Measurements from ENCODE around the gene KCNC4.

The KCNC4 gene

GRCh38 chr1:110208916-110209645 is 1.0 kb upstream of the KCNC4 start:
- Histone ChIP-seq H3K27me3 (ENCODE audit: insufficient read depth, low read depth, severe bottlenecking) (no peaks in the 10 kb centered on the region), H3K4me3 (ENCODE audit: low read depth, low read length) (peak overlapping the region; percentile 76), H3K36me3 (no peaks in the 10 kb centered on the region), H3K27ac (no peak overlapping the region), H3K9me3 (ENCODE audit: severe bottlenecking) (no peaks in the 10 kb centered on the region)
- DNase-seq = no peak
- no peak for TF ChIP-seq CTCF (IDR thresholded peaks at IDR 0.05; ENCODE audit: low read depth, low read length)

GRCh38 chr1:110210604-110211495 is 736 bp downstream of the KCNC4 start:
- Histone ChIP-seq H3K36me3 (peaks cover 5% of the 10 kb centered on the region), H3K27me3 (ENCODE audit: insufficient read depth, low read depth, severe bottlenecking) (no peaks in the 10 kb centered on the region), H3K9me3 (ENCODE audit: severe bottlenecking) (no peaks in the 10 kb centered on the region), H3K4me3 (ENCODE audit: low read depth, low read length) (peak overlapping the region; percentile 76), H3K27ac (peak overlapping the region; percentile 75)
- TF ChIP-seq CTCF (IDR thresholded peaks at IDR 0.05; ENCODE audit: low read depth, low read length) = no peak
- DNase-seq = peak; percentile 62

- no peak overlapping the region for H3K27ac ChIP-seq
- no peak for TF ChIP-seq CTCF (IDR thresholded peaks at IDR 0.05; ENCODE audit: low read depth, low read length)
- no peaks in the 10 kb centered on the region for H3K9me3 ChIP-seq (ENCODE audit: severe bottlenecking)
- peaks cover 9% of the 10 kb centered on the region for H3K36me3 ChIP-seq
- no peak for DNase-seq
- peak overlapping the region; percentile 76 for H3K4me3 ChIP-seq (ENCODE audit: low read depth, low read length)
- no peaks in the 10 kb centered on the region for H3K27me3 ChIP-seq (ENCODE audit: insufficient read depth, low read depth, severe bottlenecking)
Observed at GRCh38 chr1:110211496-110212168, 1.5 kb downstream of the KCNC4 start.

GRCh38 chr1:110212169-110213142 is 2.3 kb downstream of the KCNC4 start:
- no peak for DNase-seq

More at GRCh38 chr1:110212169-110213142, 2.3 kb downstream of the KCNC4 start:
- Histone ChIP-seq H3K36me3 (peaks cover 9% of the 10 kb centered on the region), H3K27ac (no peak overlapping the region), H3K4me3 (ENCODE audit: low read depth, low read length) (no peak overlapping the region), H3K9me3 (ENCODE audit: severe bottlenecking) (no peaks in the 10 kb centered on the region), H3K27me3 (ENCODE audit: insufficient read depth, low read depth, severe bottlenecking) (no peaks in the 10 kb centered on the region)
- TF ChIP-seq CTCF (IDR thresholded peaks at IDR 0.05; ENCODE audit: low read depth, low read length) = no peak

All from WERI-Rb-1 (cell line).